Measurements from ENCODE around the gene ZNF19. TPM values are rescaled to one million over a fixed set of nuclear protein-coding genes. Genes with fewer than 3 reads are reported as not detected.
A peak's percentile ranks its signal among the peaks of the same experiment; 100 is the strongest.

ZNF19 gene
- total RNA-seq, 1 donor from 2014 or later: 2.2 TPM

DNA sequence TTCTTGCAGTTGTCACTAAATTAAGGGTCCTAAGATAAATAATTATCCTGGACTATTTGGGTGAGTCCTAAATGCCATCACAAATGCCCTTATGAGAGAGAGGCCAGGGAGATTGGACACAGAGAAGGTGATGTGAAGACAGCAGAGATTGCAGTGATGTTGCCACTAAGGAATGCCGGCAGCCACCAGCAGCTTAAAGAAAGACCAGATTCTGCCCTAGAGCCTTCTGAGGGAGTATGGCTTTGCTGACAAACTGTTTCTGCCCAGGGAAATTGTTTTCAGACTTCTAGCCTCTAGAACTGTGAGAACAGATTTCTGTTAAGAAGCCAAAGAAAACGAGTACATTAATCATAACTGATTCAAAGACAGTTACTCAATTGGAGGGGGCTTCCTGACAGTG lies 17.1 kb downstream of the ZNF19 start:
- Histone ChIP-seq H3K4me1 (no peaks in the 10 kb centered on the region), H3K27ac (no peak overlapping the region), H3K36me3 (peaks cover 0 to 21% of the 10 kb centered on the region in 2 donors), H3K4me3 (no peak overlapping the region), H3K9me3 (no peaks in the 10 kb centered on the region), H3K27me3 (no peaks in the 10 kb centered on the region)
- intact Hi-C loops (cut with DNase I): no loop called here
- no peak for DNase-seq (ENCODE audit: extremely low spot score in 2 of 2)
- TF ChIP-seq POLR2A (IDR thresholded peaks at IDR 0.05): no peak
- TF ChIP-seq, protein P1, sequence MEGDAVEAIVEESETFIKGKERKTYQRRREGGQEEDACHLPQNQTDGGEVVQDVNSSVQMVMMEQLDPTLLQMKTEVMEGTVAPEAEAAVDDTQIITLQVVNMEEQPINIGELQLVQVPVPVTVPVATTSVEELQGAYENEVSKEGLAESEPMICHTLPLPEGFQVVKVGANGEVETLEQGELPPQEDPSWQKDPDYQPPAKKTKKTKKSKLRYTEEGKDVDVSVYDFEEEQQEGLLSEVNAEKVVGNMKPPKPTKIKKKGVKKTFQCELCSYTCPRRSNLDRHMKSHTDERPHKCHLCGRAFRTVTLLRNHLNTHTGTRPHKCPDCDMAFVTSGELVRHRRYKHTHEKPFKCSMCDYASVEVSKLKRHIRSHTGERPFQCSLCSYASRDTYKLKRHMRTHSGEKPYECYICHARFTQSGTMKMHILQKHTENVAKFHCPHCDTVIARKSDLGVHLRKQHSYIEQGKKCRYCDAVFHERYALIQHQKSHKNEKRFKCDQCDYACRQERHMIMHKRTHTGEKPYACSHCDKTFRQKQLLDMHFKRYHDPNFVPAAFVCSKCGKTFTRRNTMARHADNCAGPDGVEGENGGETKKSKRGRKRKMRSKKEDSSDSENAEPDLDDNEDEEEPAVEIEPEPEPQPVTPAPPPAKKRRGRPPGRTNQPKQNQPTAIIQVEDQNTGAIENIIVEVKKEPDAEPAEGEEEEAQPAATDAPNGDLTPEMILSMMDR (IDR thresholded peaks at IDR 0.05): no peak
- TF ChIP-seq POLR2AphosphoS5 (IDR thresholded peaks at IDR 0.05; ENCODE audit: insufficient read depth in 1 of 2, low read depth in 1 of 2): no peak

DNA sequence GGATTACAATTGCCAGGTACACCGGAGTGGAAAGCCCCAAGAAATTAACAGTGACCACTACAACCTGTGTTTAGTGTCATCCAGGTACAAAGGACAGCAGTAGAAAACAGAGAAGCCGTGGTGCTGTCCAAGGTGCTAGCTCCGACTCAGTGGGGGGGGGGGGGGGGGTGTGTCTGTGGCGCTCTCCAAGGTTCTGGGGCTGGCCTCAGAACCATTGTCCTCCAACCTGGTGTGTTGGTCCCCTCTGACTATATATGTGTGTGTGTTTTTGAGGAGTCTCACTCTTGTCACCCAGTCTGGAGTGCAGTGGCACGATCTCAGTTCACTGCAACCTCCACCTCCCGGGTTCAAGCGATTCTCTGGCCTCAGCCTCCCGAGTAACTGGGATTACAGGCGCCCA lies 21.3 kb downstream of the ZNF19 start:
- intact Hi-C loops (cut with DNase I): no loop called here
- H3K27me3 ChIP-seq: no peaks in the 10 kb centered on the region
- DNase-seq (ENCODE audit: extremely low spot score in 2 of 2): no peak
- H3K4me1 ChIP-seq: no peaks in the 10 kb centered on the region
- H3K4me3 ChIP-seq: no peak overlapping the region
- no peak overlapping the region for H3K27ac ChIP-seq
- TF ChIP-seq, protein P1 (IDR thresholded peaks at IDR 0.05): no peak
- TF ChIP-seq POLR2A (IDR thresholded peaks at IDR 0.05) (no peak), POLR2AphosphoS5 (IDR thresholded peaks at IDR 0.05; ENCODE audit: insufficient read depth in 1 of 2, low read depth in 1 of 2) (no peak)
- H3K9me3 ChIP-seq: no peaks in the 10 kb centered on the region
- H3K36me3 ChIP-seq: peaks cover 0 to 4% of the 10 kb centered on the region in 2 donors

DNA sequence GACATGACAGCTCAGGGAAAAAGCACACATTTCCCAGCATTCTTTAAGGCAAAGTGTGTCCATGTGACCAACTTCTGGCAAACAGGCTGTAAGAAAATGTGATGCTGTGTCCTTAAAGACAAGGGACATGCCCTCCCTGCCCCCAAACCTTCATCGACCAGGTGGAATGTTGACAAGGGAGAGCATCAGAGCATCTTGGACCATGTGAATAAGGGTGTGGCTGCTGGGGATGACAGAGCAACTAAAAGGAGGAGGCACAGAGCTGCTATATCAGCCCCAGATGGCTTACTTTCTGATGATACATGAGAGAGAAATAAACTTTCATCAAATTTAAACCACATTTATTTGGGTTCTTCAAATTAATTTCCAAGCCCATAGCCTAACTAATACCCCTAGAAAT lies 24.9 kb downstream of the ZNF19 start:
- Histone ChIP-seq H3K9me3 (no peaks in the 10 kb centered on the region), H3K27ac (no peak overlapping the region), H3K27me3 (no peaks in the 10 kb centered on the region), H3K36me3 (no peaks in the 10 kb centered on the region), H3K4me3 (no peak overlapping the region), H3K4me1 (peaks cover 10% of the 10 kb centered on the region)
- no peak for DNase-seq (ENCODE audit: extremely low spot score in 2 of 2)
- no peak for TF ChIP-seq POLR2A (IDR thresholded peaks at IDR 0.05)
- TF ChIP-seq POLR2AphosphoS5 (IDR thresholded peaks at IDR 0.05; ENCODE audit: insufficient read depth in 1 of 2, low read depth in 1 of 2): no peak
- TF ChIP-seq, protein P1 (IDR thresholded peaks at IDR 0.05): no peak
- intact Hi-C loops (cut with DNase I): no loop called here

DNA sequence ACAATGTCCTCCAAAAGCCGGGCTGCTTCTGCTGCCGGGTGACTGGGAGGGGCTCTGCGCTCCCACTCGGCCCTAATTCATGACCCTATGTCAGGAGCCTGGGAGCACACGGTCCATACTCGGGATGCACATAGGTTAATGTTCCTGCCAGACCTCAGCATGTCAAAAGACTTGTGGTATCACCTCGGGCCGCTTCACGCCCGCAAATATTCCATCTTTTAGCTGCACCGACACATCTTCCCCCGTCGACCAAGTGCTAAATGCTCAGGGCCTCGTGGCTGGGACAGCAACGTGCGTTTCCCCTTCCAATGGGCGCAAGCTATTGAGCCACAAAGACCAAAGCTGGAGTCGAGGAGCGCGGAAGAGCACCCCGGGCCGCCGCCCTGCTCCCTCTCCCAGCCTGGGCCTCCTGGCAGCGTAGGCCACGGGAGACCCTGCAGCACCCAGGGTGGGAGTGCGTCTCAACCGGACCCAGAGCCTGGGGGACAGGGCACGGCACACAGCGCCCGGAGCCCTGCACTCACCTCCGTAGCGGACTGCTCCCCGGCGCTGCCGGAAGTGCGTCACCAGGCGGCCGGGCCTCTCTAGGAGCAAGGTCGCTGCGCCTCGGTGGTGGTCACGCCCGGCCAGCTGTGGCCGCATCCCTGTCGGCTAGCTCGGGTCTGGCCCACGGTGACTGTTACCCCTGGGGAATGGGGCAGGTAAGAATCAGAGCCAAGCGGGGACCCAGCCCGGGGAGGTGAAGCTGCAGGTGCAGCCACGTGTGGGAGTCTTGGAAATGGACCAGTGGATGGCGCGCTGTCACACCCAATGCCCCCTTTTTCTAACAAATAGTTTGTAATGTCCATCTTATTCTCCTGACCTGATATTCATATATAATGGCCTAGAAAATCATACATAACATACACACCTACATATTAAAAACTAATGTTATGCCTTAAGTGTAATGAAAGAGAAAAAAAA lies 27.2 kb downstream of the ZNF19 start, which contains the start of gene ZNF23:
Gene ZNF23 (minus strand): TSS at position 562 of the 963 bp plus-strand sequence. CDS start 5,451 bp downstream, outside the sequence.
- Histone ChIP-seq H3K4me3 (peak within 1 kb of the TSS; percentile 66 to 95), H3K4me1 (peaks cover 10% of the 10 kb centered on the region), H3K27ac (peak within 1 kb of the TSS; percentile 66), H3K27me3 (no peaks in the 10 kb centered on the region), H3K9me3 (no peaks in the 10 kb centered on the region), H3K36me3 (no peaks in the 10 kb centered on the region)
- intact Hi-C loops (cut with DNase I): no loop called here
- DNase-seq (ENCODE audit: extremely low spot score in 2 of 2): no peak
- TF ChIP-seq POLR2AphosphoS5 (IDR thresholded peaks at IDR 0.05; ENCODE audit: insufficient read depth in 1 of 2, low read depth in 1 of 2) (peak; percentile 91 to 93), POLR2A (IDR thresholded peaks at IDR 0.05) (peak in 1 of 2 donors; percentile 43)
- TF ChIP-seq, protein P1 (IDR thresholded peaks at IDR 0.05): peak in 1 of 3 experiments; percentile 4

DNA sequence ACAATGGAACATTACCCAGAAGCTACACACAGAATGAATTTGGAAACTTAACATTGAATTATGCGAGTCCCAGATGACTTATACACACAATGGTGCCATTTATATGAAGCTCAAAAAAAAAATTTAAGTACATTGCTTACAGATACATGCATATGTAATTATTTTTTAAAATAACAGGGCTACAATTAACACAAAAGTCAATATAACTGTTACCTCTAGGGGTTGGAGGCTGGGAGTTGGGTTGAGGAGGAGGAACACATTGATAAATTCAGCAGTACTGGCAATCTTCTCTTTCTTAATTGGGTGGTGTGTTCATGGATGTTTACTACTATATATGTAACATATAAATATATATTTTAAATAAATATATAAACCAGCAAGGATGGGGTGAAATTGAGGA lies 28.2 kb downstream of the ZNF19 start:
- intact Hi-C loops (cut with DNase I): no loop called here
- H3K36me3 ChIP-seq: peaks cover 0 to 8% of the 10 kb centered on the region in 2 donors
- peaks cover 10% of the 10 kb centered on the region for H3K4me1 ChIP-seq
- no peaks in the 10 kb centered on the region for H3K27me3 ChIP-seq
- no peak overlapping the region for H3K27ac ChIP-seq
- no peaks in the 10 kb centered on the region for H3K9me3 ChIP-seq
- TF ChIP-seq POLR2A (IDR thresholded peaks at IDR 0.05): no peak
- no peak for TF ChIP-seq POLR2AphosphoS5 (IDR thresholded peaks at IDR 0.05; ENCODE audit: insufficient read depth in 1 of 2, low read depth in 1 of 2)
- TF ChIP-seq, protein P1 (IDR thresholded peaks at IDR 0.05): no peak
- peak overlapping the region in 1 of 2 donors; percentile 66 for H3K4me3 ChIP-seq
- no peak for DNase-seq (ENCODE audit: extremely low spot score in 2 of 2)

All from vagina (tissue), 2 donors.